Superior temporal gyrus (tissue), 1 donor: ENCODE data around the gene PPP1R3D.

Experiments
- DNase-seq: peaks from one replicate; pipeline ENCODE4 v3.0.0-alpha.2; 2016; ENCODE audit errors: extremely low spot score

PPP1R3D gene

DNA sequence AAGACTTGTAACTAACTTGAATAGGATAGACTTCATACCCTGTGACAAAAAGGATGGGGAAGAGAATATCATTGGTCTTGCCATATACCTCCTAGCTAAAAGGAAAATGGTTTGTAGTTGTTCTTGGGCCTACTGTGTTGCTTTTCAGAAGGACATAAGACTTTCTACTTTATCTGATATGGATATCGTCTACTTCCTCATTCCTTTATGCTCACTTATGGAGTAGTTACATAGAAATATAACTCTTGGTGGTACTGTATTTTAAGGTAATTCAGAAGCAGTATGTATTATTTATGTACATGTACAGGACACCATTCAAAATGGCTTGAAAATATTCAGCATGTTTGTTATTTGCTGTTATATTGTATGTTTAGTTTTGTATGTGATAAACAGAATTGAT, 8.1 kb upstream of the PPP1R3D start:
- DNase-seq: peak; percentile 56

DNA sequence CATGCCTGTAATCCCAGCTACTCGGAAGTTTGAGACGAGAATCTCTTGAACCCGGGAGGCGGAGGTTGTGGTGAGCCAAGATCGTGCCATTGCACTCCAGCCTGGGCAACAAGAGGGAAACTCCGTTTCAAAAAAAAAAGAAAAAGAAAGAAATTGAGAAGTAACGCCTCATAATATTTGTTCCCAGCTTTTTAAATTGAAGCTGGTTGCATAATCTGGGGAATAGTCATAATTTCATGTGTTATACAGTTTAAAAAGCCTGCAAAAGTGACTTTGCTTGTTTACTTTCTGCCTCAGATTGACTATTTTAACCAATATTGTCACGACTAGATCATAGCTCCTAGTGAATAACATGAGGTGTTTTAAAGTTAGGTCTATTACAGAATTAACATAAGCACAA, 7.3 kb upstream of the PPP1R3D start:
- DNase-seq: no peak

DNA sequence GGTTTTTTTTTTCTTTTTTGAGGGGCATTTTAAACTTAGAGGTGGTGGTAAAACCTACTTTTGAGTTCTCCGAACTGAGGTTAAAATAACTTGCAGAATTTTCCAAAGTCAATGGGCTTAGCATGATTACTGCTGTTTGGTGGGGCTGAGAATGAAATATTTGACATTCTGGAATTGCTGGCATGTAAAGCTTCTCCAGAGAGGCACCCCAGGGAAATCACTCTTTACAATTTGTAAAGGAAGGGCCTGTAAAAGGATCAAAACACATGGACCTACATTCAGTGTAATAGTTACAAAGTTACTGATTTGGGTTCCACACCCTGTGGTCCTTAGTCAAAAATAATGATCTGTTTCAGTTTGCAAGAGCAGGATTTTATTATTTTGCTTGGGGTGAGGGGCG, 5.6 kb upstream of the PPP1R3D start:
- DNase-seq: no peak

DNA sequence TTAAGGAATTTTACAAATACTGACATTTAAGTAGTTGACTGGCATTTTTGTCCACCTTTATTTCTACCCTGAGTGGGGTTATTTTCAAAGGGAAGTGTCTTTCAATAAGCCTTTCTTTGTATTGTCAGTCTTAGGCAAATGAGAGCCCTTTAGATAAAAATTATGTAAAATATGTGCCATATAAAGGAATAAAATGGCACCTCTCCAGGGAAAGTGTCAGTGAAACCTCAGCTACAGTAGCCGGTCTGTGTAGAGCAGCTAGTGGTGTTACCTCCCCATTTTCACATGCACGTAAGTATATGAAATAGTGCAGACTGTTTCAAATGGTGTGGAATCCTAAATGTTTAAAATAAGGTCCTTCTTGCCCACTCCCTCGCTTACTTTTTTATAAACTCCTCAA, 5.1 kb upstream of the PPP1R3D start:
- peak; percentile 60 for DNase-seq

DNA sequence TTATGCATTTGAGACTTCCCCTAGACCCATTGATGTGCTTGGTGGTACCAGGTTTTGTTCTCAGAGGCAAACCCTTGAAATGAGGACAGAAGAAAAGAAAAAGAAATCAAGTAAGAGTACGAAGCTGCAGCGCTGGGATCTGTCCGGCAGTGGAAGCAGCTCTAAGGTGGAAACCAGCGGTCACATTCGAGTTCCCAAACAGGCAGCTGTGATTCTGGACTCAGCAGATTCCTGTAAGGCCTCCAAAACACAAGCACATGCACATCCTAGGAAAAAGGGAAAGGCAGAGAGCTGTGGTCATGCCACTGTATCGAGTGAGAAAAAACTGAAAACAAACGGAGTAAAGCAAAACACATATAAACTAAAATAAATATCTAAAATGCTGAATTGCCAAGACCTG, 4.6 kb upstream of the PPP1R3D start:
- no peak for DNase-seq

GRCh38 chr20:59942245-59942644, 2.1 kb upstream of the PPP1R3D start:
- no peak for DNase-seq

DNA sequence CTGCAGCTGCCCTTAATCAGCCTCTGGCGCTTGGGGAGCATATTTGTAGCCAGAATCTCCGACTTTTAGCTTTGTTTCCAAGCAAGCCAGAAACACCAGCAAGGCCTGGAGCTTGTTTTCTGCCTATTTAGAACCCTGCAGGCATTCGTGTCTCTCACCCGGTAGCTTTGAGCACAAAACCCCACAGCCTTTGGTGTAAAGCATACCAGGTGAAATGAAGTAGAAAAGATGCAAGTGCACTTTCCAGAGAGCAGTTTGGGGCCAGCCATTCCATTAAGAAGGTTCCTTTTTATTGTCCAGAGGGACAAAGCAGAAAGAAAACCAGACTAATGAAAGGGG, 820 bp upstream of the PPP1R3D start:
- no peak for DNase-seq

DNA sequence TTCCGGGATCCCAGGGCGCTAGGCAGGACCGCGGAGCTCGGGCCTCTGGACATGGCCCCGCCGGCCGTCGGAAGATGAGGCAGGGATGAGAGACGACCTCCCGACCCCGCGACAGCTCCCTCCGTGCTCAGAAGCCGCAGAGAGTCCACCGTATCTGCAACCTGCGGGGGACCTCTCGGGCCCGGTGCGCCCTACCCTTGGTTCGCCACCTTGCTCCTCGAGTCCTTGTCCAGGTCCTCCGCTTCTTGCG, 301 bp downstream of the PPP1R3D start:
- DNase-seq: no peak

GRCh38 chr20:59939052-59939878, 840 bp downstream of the PPP1R3D start:
- DNase-seq: no peak

DNA sequence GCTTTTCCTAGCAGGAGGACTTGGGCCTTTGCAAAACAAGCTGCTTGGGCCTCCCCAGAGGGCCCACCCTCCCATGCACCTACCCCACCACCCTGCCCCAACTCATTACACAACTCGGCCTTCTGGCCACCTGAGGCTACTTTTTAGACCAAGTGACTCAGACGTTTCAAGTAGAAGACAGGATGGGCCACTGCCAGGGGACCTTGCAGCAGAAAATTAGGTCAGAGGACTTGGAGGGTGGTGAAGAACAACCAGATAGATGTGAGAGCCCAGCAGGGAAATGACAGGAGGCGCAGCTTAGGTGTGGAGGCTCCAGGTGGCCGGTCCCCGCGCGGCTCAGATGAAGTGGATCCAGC, 1.4 kb downstream of the PPP1R3D start:
- no peak for DNase-seq

GRCh38 chr20:59938221-59938620, 1.9 kb downstream of the PPP1R3D start:
- DNase-seq: no peak

- no peak for DNase-seq
Measured at GRCh38 chr20:59937150-59937549, 3.0 kb downstream of the PPP1R3D start.

GRCh38 chr20:59936409-59936808, 3.7 kb downstream of the PPP1R3D start:
- DNase-seq: peak; percentile 43

DNA sequence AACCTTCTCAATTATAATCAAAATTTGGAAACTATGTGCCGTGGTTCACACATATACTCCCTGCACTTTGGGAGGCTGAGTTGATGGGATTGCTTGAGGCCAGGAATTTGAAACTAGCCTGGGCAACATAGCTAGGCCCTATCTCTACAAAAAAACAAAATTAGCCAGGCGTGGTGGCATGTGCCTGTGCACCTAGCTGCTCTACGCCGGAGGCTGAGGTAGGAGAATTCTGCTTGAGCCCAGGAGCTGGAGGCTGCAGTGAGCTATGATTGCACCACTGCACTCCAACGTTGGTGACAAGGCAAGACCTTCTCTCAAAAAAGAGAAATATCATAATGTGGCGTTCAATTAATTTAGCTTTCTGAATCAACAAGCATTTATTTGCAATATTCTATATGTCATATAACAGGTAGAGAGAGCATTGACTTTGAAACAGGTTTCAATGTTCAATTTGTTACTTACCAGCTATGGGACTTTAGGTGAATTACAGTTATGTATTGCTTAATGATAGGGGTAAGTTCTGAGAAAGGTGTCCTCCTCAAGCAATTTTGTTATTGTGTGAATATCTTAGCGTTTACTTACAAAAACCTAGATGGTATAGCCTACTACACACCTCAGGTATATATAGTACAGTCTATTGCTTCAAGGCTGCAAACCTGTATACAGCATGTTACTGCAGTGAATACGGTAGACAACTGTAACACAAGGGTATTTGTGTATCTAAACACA, 4.5 kb downstream of the PPP1R3D start:
- no peak for DNase-seq

DNA sequence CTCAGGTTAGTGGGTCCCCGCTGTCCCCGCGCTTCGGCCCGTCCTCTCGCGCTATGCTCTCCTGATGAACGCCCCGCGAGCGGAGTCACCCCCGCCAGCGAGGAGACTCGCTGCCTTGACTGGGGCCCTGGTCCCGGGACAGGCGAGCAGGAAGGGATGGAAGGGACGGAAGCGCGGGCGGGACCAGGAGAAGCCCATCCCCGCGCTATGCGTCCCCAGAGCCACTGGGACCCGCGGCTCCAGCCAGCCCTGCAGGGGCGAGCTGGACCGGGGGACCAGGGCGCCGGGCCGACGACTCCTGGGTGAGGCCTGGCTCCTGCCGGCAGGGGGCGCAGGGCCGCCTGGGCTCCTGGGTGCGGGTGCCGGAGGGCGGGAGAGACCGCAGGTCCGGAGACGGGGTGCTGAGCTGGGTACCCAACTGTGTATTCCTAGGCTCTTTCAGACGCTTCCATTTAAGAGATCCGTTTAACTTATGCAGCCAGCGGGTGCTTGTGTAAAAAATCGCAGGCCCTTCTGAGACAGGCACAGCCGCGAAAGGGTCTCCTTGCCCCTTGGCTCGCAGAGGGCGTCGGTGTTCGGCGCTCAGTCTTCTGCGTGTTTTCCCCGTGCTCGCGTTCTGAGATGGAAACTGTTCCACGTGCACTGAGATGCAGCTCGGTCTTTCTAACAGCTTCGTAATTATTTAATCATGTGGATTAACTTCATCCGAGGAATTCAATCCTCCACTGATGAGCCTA, 6.1 kb downstream of the PPP1R3D start:
- DNase-seq: peak; percentile 86

GRCh38 chr20:59933296-59933848, 6.7 kb downstream of the PPP1R3D start, which contains the start of gene SYCP2:
Gene SYCP2 (minus strand): TSS chr20:59933637. CDS start chr20:59922413, 11,224 bp downstream.
- no peak for DNase-seq

- no peak for DNase-seq
Measured at GRCh38 chr20:59932616-59933295, 7.3 kb downstream of the PPP1R3D start.

DNA sequence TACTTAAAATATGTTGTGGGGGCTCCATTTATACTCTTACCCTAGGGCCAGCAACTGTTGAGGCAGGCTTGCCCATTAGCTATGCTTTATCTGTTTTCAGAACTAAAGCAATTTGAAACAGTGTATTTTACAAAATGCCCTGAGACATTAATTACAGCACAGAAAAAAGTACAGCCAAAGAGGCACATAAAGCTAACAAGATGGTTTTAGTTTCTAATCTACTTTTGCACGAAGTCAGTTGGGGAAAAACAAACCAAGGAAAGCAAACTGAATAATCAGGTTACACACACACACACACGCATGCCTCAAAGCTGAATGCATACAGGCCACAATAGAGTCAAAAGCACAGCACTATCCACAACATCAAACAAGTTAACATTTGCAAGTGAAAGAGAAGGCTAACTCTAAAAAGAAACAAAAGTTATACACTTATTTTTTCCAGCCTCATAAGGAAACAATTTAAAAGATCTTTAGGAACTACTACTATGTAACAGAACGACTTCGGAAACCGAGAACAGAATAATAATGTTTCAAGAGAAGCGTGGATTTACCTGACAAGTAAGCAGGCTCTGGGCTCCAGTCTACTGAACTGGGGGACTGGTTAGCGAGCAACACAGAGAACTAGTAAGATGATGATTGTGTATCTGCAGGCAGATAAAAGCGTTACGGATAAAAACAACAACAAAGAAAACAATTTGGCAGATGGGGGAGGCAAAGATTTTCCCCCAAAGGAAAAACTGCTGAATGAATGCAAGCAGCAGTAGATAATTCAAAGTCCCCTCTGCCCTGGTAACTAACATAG, 8.4 kb downstream of the PPP1R3D start:
- DNase-seq: no peak

DNA sequence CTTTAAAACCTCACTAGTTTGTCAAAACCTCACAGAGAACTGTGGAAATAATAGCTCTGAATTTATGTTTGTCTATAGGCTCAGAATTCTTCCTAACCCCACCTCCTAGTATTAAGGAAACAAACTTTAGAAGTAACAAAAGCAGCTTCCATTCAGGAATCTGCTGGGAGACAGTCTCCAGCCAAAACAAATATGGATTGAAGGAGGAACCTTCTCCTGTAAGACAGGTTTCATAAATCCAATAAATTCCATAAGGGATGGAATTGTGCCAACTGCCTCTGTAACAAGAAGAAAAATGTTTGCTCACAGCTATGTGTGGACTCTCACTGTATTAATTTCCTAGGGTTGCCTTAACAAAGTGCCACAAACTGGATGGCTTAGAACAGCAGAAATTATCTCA, 14.2 kb downstream of the PPP1R3D start:
- no peak for DNase-seq

DNA sequence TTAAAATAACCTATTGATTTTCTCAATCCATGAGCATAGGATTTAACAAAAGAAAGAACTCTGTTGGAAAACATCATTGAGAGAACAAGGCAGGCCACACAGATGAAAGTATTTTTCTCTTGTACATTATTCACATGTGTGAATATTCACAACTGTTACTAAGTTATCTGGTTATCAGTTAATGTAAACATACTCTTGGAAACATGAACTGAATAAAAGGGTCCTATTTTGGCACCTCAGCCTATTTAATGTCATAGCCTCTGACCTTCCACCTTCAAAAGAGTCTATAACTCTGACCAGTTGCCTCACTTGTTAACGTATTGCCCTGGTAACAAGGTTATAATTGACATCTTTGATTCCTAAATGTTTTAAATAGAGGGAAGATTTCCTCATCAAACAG, 14.7 kb downstream of the PPP1R3D start:
- no peak for DNase-seq

DNA sequence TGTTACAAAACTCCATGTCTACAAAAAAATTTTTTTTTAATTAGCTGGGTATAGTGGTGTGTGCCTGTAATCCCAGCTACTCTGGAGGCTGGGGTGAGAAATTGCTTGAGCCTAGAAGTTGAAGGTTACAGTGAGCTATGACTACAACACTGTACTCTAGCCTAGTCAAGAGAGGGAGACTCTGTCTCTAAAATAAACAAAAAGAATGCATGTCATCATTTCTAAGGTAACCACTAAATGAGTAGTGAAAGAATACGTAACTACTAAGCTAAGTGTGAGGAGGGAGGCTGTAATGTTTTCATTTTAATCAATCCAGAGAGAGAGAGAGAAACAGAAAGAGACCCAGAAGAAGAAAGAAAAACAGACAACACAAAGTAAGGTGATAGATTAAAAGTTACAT, 16.6 kb downstream of the PPP1R3D start:
- DNase-seq: no peak
